CD4-positive, alpha-beta T cell treated with Interleukin-15 for 1 hour (primary cell): ENCODE results near the gene GPRC5B.

Experiments used
- DNase-seq: peaks from one replicate; pipeline ENCODE4 v3.0.0-alpha.2; 2020

Gene GPRC5B

GRCh38 chr16:19842426-19843157, 42.1 kb downstream of the GPRC5B start:
- DNase-seq: no peak

DNA sequence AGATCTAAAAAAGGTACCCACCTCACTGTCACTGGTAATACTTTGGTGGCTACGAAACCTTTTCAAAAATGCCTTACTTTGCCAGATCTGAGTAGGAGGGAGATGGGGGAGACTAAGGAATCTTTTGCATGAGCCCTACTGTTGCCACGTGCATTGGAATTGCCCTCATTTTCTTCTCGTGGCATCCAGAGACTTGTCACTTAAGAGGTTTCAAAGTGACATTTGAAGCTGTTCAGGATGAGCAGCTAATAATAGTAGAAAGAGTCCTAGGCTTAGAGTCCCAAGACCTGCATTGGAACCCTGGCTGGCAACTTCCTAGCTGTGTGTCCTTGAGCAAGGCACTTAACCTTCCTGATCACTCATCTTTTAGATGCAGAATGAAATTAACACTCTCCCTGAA, 43.5 kb downstream of the GPRC5B start:
- no peak for DNase-seq

GRCh38 chr16:19840524-19841110, 44.0 kb downstream of the GPRC5B start:
- DNase-seq: no peak

DNA sequence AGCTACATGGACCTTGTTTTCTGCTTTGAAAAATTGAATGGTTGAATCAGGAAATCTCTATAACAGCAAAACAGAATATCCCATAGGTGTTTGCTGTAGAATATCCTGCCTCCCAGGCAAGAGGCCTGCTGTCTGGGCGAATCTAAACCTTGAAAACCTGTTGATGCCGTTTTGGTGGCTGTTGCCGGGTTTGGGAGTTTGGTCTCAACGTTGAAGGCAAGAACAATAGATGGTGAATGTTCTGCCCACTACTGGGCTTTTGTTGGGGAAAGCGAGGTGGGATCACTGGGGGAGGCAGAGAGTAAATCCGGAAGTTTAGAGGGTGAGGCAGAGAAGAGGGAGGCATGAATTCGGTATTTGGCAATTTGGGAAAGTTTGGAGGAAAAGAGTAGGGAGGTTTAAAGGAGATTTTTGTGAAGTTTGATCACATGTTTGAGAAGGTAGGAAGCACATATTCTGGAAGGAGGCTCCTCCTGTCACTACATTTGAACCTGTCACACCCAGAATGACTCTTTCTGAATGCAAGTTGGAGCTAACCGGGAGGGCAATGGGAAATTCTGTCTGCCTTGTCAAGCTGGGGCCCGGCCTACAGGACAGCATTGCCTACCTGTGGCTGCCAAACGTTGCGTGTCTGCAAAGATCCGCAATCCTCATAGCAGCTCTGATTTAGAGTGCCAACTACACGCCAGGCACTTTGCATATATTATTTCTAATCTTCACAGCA, 46.5 kb downstream of the GPRC5B start:
- no peak for DNase-seq

GRCh38 chr16:19837331-19837980, 47.2 kb downstream of the GPRC5B start:
- no peak for DNase-seq

DNA sequence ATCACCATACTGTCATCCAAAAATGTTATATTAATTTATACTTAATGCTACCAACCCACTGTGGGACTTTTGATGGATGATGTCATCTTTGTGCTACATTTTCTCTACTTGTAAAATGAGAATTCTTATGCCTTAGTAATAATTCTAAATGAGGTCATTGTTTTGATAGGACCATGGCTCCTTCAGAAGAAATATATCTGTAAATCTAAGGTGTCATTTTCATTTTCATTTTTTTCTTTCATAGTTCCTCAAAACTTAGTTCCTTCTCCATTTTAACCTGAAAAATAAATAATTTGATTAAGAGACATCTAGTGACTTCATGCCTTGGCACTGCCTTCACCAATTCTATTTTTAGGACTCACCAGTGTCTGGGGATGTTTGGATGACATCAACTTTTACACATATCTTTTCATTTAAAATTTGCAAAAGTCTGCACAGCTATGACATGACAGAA, 48.7 kb downstream of the GPRC5B start:
- DNase-seq: no peak

DNA sequence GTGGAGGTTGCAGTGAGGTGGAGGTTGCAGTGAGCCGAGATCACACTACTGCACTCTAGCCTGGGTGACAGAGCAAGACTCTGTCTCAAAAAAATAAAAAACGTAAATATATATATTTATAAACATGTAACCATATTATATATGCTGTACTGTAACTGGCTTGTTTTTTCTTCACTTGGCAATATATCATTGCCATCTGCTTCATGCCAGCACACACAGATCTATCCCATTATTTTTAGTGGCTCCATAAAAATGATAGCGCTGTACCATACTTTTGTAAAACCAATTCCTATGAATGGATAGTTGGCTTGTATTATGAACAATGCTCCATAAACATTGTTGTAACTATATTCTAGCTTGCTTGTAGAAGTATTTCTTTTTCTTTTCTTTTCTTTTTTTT, 49.5 kb downstream of the GPRC5B start:
- DNase-seq: no peak

GRCh38 chr16:19833581-19833980, 51.1 kb downstream of the GPRC5B start:
- DNase-seq: no peak

GRCh38 chr16:19833176-19833575, 51.5 kb downstream of the GPRC5B start:
- DNase-seq: no peak

DNA sequence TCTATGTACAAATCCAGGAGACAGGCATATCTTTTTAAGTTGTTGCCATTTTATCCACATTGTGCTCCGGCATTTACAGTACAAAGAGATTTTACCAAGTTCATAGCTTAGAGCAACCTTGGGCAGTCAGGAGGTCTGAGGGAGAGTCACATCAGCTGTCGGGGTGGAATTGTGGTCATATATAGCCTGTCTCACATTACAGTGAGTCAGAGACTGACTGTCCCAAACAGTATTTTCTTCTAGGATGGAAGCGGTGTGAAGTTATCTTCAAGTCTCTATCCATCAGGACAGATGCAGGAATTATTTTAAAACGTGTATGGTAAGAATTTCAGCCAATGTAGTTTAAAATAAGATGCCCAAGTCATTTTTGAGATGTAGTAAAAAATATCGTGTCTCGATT, 53.0 kb downstream of the GPRC5B start:
- DNase-seq: no peak

DNA sequence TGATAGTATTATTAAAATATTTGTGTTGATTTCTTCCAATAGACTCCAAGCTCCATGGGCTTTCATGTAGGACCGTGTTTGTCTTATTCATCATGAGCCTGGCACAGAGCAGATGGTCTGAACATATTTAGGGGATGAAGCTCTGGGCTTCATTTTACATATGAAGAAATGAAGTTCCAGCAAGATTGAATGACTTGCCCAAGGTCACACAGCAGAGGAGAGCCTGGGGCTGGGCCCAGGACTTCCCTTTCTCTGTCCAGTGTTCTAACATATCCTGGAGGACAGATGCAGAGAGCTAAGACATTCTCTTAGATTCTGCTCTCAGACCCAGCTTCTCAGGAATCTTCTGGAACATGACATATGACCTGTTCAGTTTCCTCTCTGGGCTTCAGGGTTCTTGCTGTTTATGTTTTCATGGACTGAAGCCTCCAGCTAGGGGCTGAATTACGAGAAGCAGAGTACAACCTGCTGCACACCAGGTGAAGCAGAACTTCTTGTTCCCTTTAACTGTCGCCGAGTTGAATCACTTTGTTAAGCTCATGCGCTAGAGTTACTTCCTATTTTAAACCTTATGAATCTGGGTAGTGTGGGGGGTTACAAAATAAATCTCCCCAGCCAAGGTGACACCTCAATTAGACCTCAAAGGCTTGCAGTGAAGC, 53.6 kb downstream of the GPRC5B start:
- DNase-seq: no peak

DNA sequence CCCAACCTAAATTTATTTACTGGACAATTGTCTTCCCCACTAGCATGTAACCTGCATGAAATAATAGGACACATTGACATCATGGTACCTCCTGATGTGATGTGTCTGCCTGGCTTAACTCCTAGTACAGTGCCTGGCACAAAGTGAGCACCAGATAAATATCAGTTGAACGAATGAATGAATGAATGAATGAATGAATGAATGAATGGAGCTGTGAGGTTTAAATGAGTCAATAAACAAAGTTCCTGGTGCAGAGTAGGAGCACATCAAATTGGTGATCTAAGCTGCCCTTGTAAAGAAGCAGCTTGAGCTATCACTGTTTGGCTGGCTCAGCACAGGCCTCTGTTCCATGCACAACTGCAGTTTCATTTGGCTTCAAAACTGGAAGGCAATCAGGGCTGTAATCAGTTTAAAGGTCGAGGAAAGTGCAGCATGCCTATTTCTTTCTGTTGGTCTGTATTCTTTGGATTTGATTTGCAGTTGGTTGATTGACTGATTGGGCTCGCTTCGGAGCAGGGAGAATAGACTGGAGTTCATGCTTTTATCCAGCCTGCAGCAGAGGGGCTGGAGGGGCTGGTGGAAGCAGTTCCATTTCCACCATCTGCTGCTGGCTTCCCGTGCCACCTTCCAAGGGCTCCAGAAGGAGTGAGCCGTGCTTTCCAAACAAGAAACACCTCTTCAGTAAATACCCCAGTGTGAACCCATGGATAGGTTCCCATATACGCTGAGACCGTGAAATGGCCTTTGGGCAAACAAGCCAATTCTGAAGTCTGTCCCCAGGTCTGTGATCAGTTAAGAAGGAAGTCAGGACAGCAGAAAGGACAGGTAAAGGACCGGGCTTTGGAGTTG, 54.6 kb downstream of the GPRC5B start:
- DNase-seq: no peak

- DNase-seq: no peak
Measured at GRCh38 chr16:19824216-19824615, 60.4 kb downstream of the GPRC5B start.

GRCh38 chr16:19823322-19823721, 61.3 kb downstream of the GPRC5B start:
- DNase-seq: no peak

- no peak for DNase-seq
Measured at GRCh38 chr16:19822533-19822932, 62.1 kb downstream of the GPRC5B start.

DNA sequence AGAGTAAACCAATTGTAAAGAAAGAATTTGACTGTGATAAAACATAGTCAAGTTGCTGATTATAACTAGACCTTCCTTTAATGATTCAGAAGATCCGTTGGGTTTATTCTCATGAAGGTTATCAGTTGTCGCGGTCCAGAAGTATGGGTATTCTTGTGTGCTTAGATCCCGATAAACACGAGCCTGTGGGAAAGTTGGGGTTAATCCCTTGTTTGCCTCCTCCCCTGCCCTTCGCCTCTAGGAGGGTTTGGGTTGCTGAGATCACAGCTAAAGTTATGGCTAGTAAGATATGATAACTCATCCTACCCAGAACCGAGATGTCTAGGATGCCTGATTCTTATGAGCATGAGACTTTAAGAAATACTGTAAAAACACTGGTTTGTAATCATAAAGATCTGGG, 66.8 kb downstream of the GPRC5B start:
- no peak for DNase-seq

- no peak for DNase-seq
Measured at GRCh38 chr16:19817122-19817521, 67.5 kb downstream of the GPRC5B start.

DNA sequence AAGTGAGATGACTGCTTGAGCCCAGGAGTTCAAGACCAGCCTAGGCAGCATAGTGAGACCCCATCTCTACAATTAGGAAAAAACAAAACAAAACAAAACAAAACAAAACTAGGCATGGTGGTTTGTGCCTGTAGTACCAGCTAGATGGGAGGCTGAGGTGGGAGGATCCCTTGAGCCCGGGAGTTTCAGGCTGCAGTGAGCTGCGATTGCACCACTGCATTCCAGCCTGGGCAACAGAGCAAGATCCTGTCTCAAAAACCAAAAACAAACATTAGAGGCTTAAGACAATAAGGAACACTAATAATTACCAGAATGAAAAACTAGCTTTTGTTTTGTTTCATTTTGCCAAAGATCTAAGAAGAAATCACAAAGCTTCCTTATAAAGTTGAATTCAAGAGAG, 69.2 kb downstream of the GPRC5B start:
- DNase-seq: no peak

DNA sequence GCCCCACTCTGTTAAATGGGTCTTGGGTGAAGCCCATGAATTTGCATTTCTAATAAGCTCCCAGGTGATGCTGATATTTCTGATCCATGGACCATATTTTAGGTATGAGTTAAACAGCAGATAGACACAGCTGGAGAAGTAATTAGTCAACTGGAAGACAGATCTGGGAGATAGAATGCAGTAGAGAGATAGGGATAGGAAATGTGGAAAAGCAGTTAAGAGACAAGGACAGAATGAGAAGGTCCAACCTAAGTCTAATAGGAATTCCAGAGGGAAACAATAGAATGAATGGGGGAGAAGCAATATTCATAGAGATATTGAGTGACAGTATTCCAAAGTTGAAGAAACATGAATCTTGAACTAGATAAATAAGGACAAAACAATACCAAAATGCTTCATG, 71.7 kb downstream of the GPRC5B start:
- DNase-seq: no peak

DNA sequence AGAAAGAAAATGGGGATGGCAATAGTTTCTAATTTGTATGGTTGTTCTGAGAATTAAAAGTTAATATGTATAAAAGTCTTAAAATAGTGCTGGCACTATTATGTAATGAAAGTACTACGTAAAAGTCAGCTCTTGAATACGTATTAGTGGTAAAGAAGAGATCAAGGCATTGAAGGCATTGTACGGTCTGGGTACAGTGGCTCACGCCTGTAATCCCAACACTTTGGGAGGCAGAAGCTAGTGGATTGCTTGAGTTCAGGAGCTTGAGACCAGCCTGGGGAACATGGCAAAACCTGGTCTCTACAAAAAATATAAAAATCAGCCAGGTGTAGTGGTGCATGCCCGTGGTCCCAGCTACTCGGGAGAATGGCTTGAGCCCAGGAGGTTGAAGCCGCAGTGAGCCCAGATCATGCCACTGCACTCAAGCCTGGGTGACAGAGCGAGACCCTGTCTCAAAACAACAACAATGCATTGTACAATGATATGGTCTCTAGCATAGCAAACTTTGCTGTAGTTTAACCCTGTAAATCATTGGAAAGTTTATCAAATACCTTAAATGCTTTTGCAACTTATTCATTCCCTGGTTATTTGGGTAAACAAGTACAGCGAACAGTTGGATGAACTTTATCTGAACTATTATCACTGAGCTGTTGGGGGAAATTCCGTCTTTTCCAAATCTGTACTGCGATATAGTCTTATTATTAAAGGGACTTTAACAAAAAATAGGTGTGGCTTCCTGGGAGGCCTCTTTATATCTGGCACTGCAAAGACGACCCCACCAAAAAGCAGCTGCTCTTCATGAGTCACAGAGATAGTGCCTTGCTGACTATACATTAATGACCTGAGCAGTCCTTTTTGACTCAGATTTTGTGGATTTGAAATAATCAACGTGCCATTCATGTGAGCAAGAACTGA, 73.6 kb downstream of the GPRC5B start:
- DNase-seq: no peak

- no peak for DNase-seq
Measured at GRCh38 chr16:19809693-19810092, 75.0 kb downstream of the GPRC5B start.
